Measurements from ENCODE around the gene FLNA.
"Not testable (repeated sequence)": the region's sequence is repeated elsewhere in the genome, so short reads cannot be mapped to it uniquely, and the experiment has no call there.

GRCh38 chrX:154343620-154344019 lies 30.8 kb downstream of the FLNA start:
- TF ChIP-seq, protein P1, sequence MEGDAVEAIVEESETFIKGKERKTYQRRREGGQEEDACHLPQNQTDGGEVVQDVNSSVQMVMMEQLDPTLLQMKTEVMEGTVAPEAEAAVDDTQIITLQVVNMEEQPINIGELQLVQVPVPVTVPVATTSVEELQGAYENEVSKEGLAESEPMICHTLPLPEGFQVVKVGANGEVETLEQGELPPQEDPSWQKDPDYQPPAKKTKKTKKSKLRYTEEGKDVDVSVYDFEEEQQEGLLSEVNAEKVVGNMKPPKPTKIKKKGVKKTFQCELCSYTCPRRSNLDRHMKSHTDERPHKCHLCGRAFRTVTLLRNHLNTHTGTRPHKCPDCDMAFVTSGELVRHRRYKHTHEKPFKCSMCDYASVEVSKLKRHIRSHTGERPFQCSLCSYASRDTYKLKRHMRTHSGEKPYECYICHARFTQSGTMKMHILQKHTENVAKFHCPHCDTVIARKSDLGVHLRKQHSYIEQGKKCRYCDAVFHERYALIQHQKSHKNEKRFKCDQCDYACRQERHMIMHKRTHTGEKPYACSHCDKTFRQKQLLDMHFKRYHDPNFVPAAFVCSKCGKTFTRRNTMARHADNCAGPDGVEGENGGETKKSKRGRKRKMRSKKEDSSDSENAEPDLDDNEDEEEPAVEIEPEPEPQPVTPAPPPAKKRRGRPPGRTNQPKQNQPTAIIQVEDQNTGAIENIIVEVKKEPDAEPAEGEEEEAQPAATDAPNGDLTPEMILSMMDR (conservative IDR thresholded peaks at IDR 0.05), result not testable (repeated sequence)
- TF ChIP-seq EZH2 (IDR thresholded peaks at IDR 0.05; ENCODE audit: low read depth), result not testable (repeated sequence)

Data from PC-9 (cell line).